Measurements from ENCODE around the gene PARL.

The PARL gene

GRCh38 chr3:183818041-183818620, 66.5 kb downstream of the PARL start:
- DNase-seq (ENCODE audit: low read depth in 1 of 2, low spot score in 1 of 2): no peak

GRCh38 chr3:183817639-183818038, 67.0 kb downstream of the PARL start:
- DNase-seq (ENCODE audit: low read depth in 1 of 2, low spot score in 1 of 2): no peak

DNA sequence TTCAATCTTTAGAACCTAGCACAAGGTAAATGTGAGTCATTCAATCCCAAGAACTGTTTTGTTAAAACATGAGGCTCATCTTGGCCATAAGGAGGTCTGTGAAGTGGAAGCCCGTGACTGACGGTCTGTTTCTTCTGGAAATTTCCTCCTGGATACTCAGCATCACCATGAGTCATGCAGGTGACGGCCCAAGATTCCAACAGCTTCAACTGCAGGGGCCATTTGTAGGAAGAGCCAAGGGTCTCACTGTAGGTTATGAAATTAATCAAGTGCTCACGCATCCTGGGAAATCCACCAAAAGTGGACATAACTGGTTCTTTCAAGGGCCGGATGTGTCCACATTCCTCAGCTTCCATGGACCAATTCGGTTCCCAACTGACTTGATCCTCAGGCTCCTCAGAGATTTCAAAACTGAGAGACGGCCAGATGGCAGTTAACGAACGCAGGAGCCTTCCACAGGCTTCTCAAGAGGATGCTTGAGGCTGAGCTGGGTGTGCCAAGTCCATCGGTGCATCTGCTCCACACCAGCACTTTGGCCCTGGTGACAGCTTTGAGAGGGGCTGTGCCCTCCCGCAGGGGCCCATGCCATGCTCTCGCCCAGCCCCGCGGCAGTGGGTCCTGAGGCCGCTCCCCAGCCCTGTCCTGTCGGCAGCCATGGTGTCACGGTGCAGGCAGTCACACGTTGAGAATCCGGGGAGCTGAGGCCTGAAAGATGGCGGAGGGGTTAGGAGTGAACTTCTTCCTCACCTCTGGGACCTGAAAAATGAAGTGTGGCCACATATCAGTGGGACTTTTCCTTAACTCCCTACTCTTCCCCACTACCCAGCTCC, 67.8 kb downstream of the PARL start:
- DNase-seq (ENCODE audit: low read depth in 1 of 2, low spot score in 1 of 2): no peak

GRCh38 chr3:183815951-183816475, 68.7 kb downstream of the PARL start:
- no peak for DNase-seq (ENCODE audit: low read depth in 1 of 2, low spot score in 1 of 2)

- DNase-seq (ENCODE audit: low read depth in 1 of 2, low spot score in 1 of 2): no peak
Observed at GRCh38 chr3:183815563-183815940, 69.1 kb downstream of the PARL start.

GRCh38 chr3:183814240-183814639, 70.4 kb downstream of the PARL start:
- no peak for DNase-seq (ENCODE audit: low read depth in 1 of 2, low spot score in 1 of 2)

DNA sequence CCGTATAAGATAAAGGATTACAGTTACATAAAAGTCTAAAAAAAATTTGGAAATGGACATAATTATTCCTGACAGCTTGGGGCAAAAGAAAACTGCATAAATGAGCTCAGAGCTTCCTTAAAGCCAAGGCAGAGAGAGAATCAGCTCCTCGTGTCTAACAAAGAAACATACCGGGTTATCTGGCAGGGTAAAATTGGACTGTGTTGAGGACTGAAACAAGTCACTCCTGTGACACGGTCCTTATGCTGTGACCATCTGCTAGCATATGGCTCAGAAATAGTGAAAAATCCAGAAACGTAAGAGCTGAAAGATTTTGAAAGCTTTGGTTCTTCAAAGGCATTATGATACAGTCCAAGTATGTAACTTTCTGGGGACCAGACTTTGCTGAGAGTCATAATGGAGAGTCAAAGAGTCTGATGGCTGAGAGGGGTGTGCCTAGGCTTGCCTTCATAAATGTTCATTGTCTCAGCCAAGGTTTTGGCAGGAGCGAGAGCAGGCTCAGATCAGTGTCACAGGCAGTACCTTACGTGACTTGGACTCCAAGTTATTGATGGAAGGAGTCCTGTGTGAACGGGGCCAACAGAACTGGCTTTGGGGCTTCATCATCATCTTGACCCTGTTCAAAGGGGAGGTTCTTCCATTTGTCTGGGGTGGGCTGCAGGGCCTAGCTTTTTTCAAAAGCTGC, 71.8 kb downstream of the PARL start:
- DNase-seq (ENCODE audit: low read depth in 1 of 2, low spot score in 1 of 2): no peak

DNA sequence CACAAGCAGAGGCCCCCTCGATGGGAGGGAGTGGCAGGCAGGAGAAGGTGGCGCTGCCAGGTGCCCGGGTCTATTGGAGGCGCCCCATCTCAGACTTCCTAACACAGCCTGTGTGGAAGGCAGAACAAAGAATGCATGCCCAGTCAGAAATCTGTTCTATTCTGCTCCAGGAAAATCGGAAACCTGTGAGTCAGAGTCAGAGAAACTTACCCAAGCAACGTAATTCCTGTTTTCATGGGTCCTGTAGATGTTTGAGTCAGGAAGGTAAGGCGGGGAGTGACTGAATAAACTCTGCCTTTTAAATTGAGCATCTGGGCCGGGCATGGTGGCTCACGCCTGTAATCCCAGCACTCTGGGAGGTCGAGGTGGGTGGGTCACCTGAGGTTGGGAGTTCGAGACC, 73.0 kb downstream of the PARL start:
- no peak for DNase-seq (ENCODE audit: low read depth in 1 of 2, low spot score in 1 of 2)

GRCh38 chr3:183810643-183811594, 73.8 kb downstream of the PARL start:
- no peak for DNase-seq (ENCODE audit: low read depth in 1 of 2, low spot score in 1 of 2)

DNA sequence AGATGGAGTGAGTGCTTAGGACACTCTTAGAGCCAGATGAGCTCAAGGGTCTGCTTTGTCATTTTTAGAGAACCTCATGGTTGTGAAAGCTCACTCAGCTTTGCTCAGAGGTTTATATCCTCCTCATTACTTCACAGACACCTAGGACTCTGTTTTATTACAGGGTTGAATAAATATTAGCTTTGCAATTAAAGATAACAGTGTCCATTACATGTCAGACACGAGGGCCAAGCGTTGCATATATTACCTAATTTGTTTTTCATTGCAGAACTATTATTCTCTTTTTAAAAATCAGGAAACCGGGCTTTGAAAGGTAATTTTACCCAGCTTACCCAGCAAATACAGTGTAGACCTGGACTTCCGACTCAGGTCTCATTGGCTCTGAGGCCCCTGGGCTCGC, 75.4 kb downstream of the PARL start:
- DNase-seq (ENCODE audit: low read depth in 1 of 2, low spot score in 1 of 2): no peak

GRCh38 chr3:183808355-183808754, 76.3 kb downstream of the PARL start:
- DNase-seq (ENCODE audit: low read depth in 1 of 2, low spot score in 1 of 2): no peak

GRCh38 chr3:183807881-183808280, 76.8 kb downstream of the PARL start:
- no peak for DNase-seq (ENCODE audit: low read depth in 1 of 2, low spot score in 1 of 2)

GRCh38 chr3:183807209-183807728, 77.4 kb downstream of the PARL start:
- no peak for DNase-seq (ENCODE audit: low read depth in 1 of 2, low spot score in 1 of 2)

- DNase-seq (ENCODE audit: low read depth in 1 of 2, low spot score in 1 of 2): no peak
Observed at GRCh38 chr3:183802989-183803388, 81.7 kb downstream of the PARL start.

- no peak for DNase-seq (ENCODE audit: low read depth in 1 of 2, low spot score in 1 of 2)
Observed at GRCh38 chr3:183801601-183802000, 83.1 kb downstream of the PARL start.

- DNase-seq (ENCODE audit: low read depth in 1 of 2, low spot score in 1 of 2): no peak
Observed at GRCh38 chr3:183800243-183800863, 84.3 kb downstream of the PARL start.

GRCh38 chr3:183799461-183799860, 85.2 kb downstream of the PARL start:
- DNase-seq (ENCODE audit: low read depth in 1 of 2, low spot score in 1 of 2): no peak

DNA sequence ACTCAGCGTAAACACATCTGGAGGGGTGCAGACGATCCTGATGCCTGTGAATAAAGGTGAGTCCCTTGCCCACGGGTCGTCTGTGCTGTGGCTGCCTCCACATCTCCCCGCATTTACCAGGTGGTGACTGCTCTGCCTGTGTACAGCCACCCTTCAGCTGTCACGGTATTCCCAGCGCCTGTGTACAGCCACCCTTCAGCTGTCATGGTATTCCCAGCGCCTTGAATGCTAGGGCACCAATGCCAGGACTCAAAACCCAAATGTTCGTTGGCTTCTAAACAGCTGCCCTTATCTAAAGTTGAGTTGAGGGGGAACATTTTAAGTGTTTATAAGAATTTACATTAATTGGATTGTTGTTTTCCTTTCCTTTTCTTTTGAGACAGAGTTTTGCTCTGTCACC, 86.7 kb downstream of the PARL start:
- DNase-seq (ENCODE audit: low read depth in 1 of 2, low spot score in 1 of 2): no peak

GRCh38 chr3:183796372-183796771, 88.3 kb downstream of the PARL start:
- DNase-seq (ENCODE audit: low read depth in 1 of 2, low spot score in 1 of 2): no peak

DNA sequence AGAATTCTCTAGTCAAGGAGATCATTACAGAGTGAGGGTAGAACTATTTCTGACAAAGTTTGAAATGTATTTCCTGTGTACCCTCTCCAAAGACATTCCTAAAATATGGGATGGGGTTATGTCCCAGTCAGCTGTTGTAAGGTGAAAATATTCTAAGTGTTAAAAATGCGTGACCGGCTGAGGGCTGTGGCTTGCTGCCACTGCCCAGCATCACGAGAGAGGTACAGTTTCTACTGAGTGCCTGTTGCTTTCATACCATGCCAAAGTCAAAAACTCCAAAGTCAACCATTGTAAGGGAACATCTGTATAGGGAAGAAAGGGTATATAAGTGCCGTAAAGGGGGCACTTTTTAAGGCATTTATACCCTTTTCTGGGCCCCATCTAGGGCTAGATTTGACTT, 90.2 kb downstream of the PARL start:
- DNase-seq (ENCODE audit: low read depth in 1 of 2, low spot score in 1 of 2): no peak
